Endothelial cell of hepatic sinusoid (primary cell): ENCODE measurements around the gene CBFB.
"Not testable (repeated sequence)": the region's sequence is repeated elsewhere in the genome, so short reads cannot be mapped to it uniquely, and the experiment has no call there.

Experiments used
- in situ Hi-C: cut with HindIII; loops from 2 replicates; pipeline ENCODE4 v1.10.0; 2017; ENCODE audit warnings: low sequenced_read_pairs

CBFB gene

GRCh38 chr16:67117716-67118115 is 88.8 kb downstream of the CBFB start:
- in situ Hi-C loops: no loop called here

- in situ Hi-C loops: no loop called here
These were observed 91.1 kb downstream of the CBFB start for GRCh38 chr16:67120025-67120424.

- in situ Hi-C loops: not testable (repeated sequence)
These were observed 93.8 kb downstream of the CBFB start for GRCh38 chr16:67122799-67123198.

GRCh38 chr16:67128417-67128816 is 99.5 kb downstream of the CBFB start:
- in situ Hi-C loops: no loop called here

GRCh38 chr16:67128887-67129286 is 99.9 kb downstream of the CBFB start:
- in situ Hi-C loops: no loop called here

- in situ Hi-C loops: no loop called here
These were observed 100.5 kb downstream of the CBFB start for GRCh38 chr16:67129422-67129821.

GRCh38 chr16:67137605-67138004 is 108.7 kb downstream of the CBFB start:
- in situ Hi-C loops: no loop called here

GRCh38 chr16:67141391-67141790 is 112.4 kb downstream of the CBFB start:
- in situ Hi-C loops: no loop called here

- in situ Hi-C loops: no loop called here
These were observed 113.4 kb downstream of the CBFB start for GRCh38 chr16:67142342-67142741.

GRCh38 chr16:67144943-67145342 is 116.0 kb downstream of the CBFB start:
- in situ Hi-C loops: no loop called here

GRCh38 chr16:67145746-67146145 is 116.8 kb downstream of the CBFB start:
- in situ Hi-C loops: no loop called here

GRCh38 chr16:67146523-67147357 is 117.8 kb downstream of the CBFB start:
- in situ Hi-C loops: no loop called here

- in situ Hi-C loops: no loop called here
These were observed 118.6 kb downstream of the CBFB start for GRCh38 chr16:67147437-67148140.

GRCh38 chr16:67148221-67148620 is 119.3 kb downstream of the CBFB start:
- in situ Hi-C loops: no loop called here

GRCh38 chr16:67148656-67149275 is 119.8 kb downstream of the CBFB start:
- in situ Hi-C loops: no loop called here

GRCh38 chr16:67149276-67150046 is 120.5 kb downstream of the CBFB start:
- in situ Hi-C loops: no loop called here

GRCh38 chr16:67150047-67150832 is 121.3 kb downstream of the CBFB start:
- in situ Hi-C loops: no loop called here
